ENCODE measurements around the gene NAV2. TPM values are rescaled to one million over a fixed set of nuclear protein-coding genes. Genes with fewer than 3 reads are reported as not detected.

NAV2 gene
- polyA plus RNA-seq, 3 donors: not detected

GRCh38 chr11:19861171-19861570 lies 148.5 kb downstream of the NAV2 start:
- peaks cover 0 to 3% (median 0%) of the 10 kb centered on the region in 7 donors for H3K9me3 Mint-ChIP-seq
- peaks cover 0 to 4% (median 2%) of the 10 kb centered on the region in 3 donors for H3K27me3 Mint-ChIP-seq (ENCODE audit: low read depth in 3 of 3)
- Histone ChIP-seq H2AFZ (ENCODE audit: insufficient read depth, low read depth, low read length, poor library complexity, severe bottlenecking) (no peak overlapping the region), H4K20me1 (ENCODE audit: insufficient read depth, low read length) (no peaks in the 10 kb centered on the region), H3K9me3 (replicated peaks in 1 of 2; ENCODE audit: control insufficient read depth in 1 of 2, insufficient read depth in 1 of 2, low read length in 2 of 2) (no peaks in the 10 kb centered on the region), H3K27me3 (ENCODE audit: control insufficient read depth in 2 of 2, insufficient read depth in 2 of 2, low read length in 2 of 2) (no peaks in the 10 kb centered on the region), H3K27ac (ENCODE audit: low read depth in 1 of 2, low read length in 2 of 2) (no peak overlapping the region), H3K9ac (ENCODE audit: insufficient read depth, low read length, poor library complexity, severe bottlenecking) (no peak overlapping the region), H3K4me3 (replicated peaks in 1 of 3; ENCODE audit: low read depth in 2 of 3, low read length in 3 of 3) (no peak overlapping the region), H3K36me3 (replicated peaks in 1 of 2; ENCODE audit: control insufficient read depth in 1 of 2, insufficient read depth in 2 of 2, low read length in 2 of 2) (no peaks in the 10 kb centered on the region), H3K4me1 (ENCODE audit: control insufficient read depth in 1 of 2, insufficient read depth in 2 of 2, low read length in 2 of 2) (no peaks in the 10 kb centered on the region), H3K79me2 (ENCODE audit: insufficient read depth, low read length) (no peaks in the 10 kb centered on the region), H3K4me2 (replicated peaks; ENCODE audit: extremely low read depth, low read length, poor library complexity, severe bottlenecking) (no peak overlapping the region)
- WGBS (ENCODE audit: insufficient coverage): 100% methylated on average over 1 of the region's 5 CpGs
- H3K27ac Mint-ChIP-seq: no peak overlapping the region
- no peak for TF ChIP-seq CTCF (IDR thresholded peaks at IDR 0.05)
- intact Hi-C loops (cut with micrococcal nuclease): no loop called here
- H3K4me3 Mint-ChIP-seq: no peak overlapping the region
- H3K4me1 Mint-ChIP-seq: no peaks in the 10 kb centered on the region
- H3K36me3 Mint-ChIP-seq: no peaks in the 10 kb centered on the region
- no peak for DNase-seq

- no peak overlapping the region for H3K4me3 Mint-ChIP-seq
- Histone ChIP-seq H3K4me1 (ENCODE audit: control insufficient read depth in 1 of 2, insufficient read depth in 2 of 2, low read length in 2 of 2) (no peaks in the 10 kb centered on the region), H3K27ac (ENCODE audit: low read depth in 1 of 2, low read length in 2 of 2) (no peak overlapping the region), H3K9ac (ENCODE audit: insufficient read depth, low read length, poor library complexity, severe bottlenecking) (no peak overlapping the region), H3K36me3 (replicated peaks in 1 of 2; ENCODE audit: control insufficient read depth in 1 of 2, insufficient read depth in 2 of 2, low read length in 2 of 2) (no peaks in the 10 kb centered on the region), H3K9me3 (replicated peaks in 1 of 2; ENCODE audit: control insufficient read depth in 1 of 2, insufficient read depth in 1 of 2, low read length in 2 of 2) (no peaks in the 10 kb centered on the region), H2AFZ (ENCODE audit: insufficient read depth, low read depth, low read length, poor library complexity, severe bottlenecking) (no peak overlapping the region), H3K4me3 (replicated peaks in 1 of 3; ENCODE audit: low read depth in 2 of 3, low read length in 3 of 3) (no peak overlapping the region), H3K27me3 (ENCODE audit: control insufficient read depth in 2 of 2, insufficient read depth in 2 of 2, low read length in 2 of 2) (no peaks in the 10 kb centered on the region), H3K4me2 (replicated peaks; ENCODE audit: extremely low read depth, low read length, poor library complexity, severe bottlenecking) (no peak overlapping the region), H3K79me2 (ENCODE audit: insufficient read depth, low read length) (no peaks in the 10 kb centered on the region), H4K20me1 (ENCODE audit: insufficient read depth, low read length) (no peaks in the 10 kb centered on the region)
- no peak for TF ChIP-seq CTCF (IDR thresholded peaks at IDR 0.05)
- H3K4me1 Mint-ChIP-seq: no peaks in the 10 kb centered on the region
- no peak for DNase-seq
- no peak overlapping the region for H3K27ac Mint-ChIP-seq
- H3K27me3 Mint-ChIP-seq (ENCODE audit: low read depth in 3 of 3): peaks cover 0 to 4% (median 2%) of the 10 kb centered on the region in 3 donors
- intact Hi-C loops (cut with micrococcal nuclease): no loop called here
- H3K9me3 Mint-ChIP-seq: peaks cover 0 to 3% (median 0%) of the 10 kb centered on the region in 7 donors
- WGBS (ENCODE audit: insufficient coverage): 98% methylated on average over 4 of the region's 4 CpGs
- H3K36me3 Mint-ChIP-seq: no peaks in the 10 kb centered on the region
Measured at GRCh38 chr11:19862091-19862490, 149.5 kb downstream of the NAV2 start.

Data from CD14-positive monocyte (primary cell).